GM06990 (cell line): Measurements from ENCODE around the gene CEND1.

ENCODE experiments used
- DNase-seq: peaks from one replicate; pipeline ENCODE4 v3.0.0-alpha.2; 2011; ENCODE audit not compliant: insufficient read length; ENCODE audit errors: extremely low read depth
- H3K27me3 ChIP-seq: replicated peaks from 2 replicates; pipeline ENCODE4 v1.6.0; 2011; ENCODE audit warnings: low read length; ENCODE audit not compliant: control insufficient read depth, insufficient read depth
- H3K36me3 ChIP-seq: 2 replicates; pipeline ENCODE4 v1.5.1; 2011; ENCODE audit warnings: low read length; ENCODE audit not compliant: control insufficient read depth, insufficient read depth
- H3K4me3 ChIP-seq: replicated peaks from 2 replicates; pipeline ENCODE4 v1.5.1; 2011; ENCODE audit warnings: low read depth, mild to moderate bottlenecking, control low read depth, low read length
- TF ChIP-seq, protein P1 (sequence below): IDR thresholded peaks from 2 replicates; pipeline ENCODE4 v1.5.1; 2011; ENCODE audit warnings: low read length, control low read depth, mild to moderate bottlenecking, inconsistent platforms; ENCODE audit not compliant: insufficient read depth, poor library complexity, severe bottlenecking

Gene CEND1

DNA sequence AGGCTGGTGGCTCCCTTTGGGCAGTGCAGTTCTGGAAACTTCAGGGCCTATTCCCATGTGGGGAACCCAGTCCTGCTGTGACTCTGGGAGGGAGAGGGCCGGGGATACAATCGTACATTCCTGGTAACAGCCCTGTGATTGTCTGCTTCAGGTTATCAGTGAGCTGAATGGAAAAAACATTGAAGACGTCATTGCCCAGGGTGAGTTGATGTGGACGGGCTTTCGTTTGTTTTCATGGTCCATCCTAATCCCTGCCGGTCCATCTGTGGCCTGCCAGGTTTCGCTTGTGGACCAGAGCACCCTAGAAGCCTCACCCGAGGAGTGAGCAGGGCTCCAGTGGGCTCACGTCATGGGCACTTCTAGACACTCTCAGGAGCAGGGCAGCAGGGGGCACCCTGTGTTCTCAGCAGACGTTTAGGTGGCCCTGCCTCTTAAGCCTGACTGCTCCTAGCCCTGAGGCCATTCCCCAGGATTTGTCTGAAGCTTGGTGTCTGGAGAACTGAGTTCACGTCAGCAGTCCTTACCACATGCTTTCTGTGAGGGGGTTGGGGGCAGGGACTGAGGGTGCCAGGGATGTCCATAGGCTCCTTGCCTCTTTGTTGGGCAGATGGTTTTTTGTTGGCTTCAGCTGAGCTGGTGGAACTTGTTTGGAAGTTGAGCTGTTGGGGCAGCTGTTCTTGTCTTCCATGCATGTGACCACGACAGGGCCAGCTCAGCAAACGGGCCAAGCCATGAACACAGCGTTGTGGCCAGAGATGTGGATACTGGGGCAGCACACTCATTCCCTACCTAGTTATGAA lies 21.8 kb upstream of the CEND1 start:
- H3K4me3 ChIP-seq = peak overlapping the region; percentile 96
- peaks cover 31% of the 10 kb centered on the region for H3K36me3 ChIP-seq

DNA sequence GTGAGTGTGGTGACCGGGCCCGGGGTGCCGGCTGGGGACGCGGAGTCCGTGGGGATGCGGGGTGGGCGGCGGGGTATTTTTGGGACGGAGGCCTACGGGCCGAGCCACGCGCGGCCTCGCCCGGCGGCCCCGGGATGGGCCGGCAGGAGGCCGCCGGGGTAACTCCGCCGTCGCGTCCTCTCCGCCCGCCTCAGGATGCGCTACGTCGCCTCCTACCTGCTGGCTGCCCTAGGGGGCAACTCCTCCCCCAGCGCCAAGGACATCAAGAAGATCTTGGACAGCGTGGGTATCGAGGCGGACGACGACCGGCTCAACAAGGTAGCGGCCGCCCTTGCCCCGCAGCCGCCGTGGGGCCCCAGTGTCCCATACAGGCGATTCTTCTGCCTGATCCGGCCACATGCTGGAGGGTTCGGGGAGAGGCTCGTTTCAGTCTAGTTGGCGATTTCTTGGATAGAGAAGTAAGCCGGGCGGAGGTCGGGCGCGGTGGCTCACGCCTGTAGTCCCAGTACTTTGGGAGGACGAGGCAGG lies 20.2 kb upstream of the CEND1 start:
- H3K27me3 ChIP-seq = no peaks in the 10 kb centered on the region
- DNase-seq = no peak
- TF ChIP-seq, protein P1, sequence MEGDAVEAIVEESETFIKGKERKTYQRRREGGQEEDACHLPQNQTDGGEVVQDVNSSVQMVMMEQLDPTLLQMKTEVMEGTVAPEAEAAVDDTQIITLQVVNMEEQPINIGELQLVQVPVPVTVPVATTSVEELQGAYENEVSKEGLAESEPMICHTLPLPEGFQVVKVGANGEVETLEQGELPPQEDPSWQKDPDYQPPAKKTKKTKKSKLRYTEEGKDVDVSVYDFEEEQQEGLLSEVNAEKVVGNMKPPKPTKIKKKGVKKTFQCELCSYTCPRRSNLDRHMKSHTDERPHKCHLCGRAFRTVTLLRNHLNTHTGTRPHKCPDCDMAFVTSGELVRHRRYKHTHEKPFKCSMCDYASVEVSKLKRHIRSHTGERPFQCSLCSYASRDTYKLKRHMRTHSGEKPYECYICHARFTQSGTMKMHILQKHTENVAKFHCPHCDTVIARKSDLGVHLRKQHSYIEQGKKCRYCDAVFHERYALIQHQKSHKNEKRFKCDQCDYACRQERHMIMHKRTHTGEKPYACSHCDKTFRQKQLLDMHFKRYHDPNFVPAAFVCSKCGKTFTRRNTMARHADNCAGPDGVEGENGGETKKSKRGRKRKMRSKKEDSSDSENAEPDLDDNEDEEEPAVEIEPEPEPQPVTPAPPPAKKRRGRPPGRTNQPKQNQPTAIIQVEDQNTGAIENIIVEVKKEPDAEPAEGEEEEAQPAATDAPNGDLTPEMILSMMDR = no peak
- peak overlapping the region; percentile 96 for H3K4me3 ChIP-seq
- H3K36me3 ChIP-seq = peaks cover 26% of the 10 kb centered on the region

More for the DNA sequence above, 21.8 kb upstream of the CEND1 start:
- H3K27me3 ChIP-seq = no peaks in the 10 kb centered on the region
- no peak for DNase-seq
- TF ChIP-seq, protein P1 = peak; percentile 8

DNA sequence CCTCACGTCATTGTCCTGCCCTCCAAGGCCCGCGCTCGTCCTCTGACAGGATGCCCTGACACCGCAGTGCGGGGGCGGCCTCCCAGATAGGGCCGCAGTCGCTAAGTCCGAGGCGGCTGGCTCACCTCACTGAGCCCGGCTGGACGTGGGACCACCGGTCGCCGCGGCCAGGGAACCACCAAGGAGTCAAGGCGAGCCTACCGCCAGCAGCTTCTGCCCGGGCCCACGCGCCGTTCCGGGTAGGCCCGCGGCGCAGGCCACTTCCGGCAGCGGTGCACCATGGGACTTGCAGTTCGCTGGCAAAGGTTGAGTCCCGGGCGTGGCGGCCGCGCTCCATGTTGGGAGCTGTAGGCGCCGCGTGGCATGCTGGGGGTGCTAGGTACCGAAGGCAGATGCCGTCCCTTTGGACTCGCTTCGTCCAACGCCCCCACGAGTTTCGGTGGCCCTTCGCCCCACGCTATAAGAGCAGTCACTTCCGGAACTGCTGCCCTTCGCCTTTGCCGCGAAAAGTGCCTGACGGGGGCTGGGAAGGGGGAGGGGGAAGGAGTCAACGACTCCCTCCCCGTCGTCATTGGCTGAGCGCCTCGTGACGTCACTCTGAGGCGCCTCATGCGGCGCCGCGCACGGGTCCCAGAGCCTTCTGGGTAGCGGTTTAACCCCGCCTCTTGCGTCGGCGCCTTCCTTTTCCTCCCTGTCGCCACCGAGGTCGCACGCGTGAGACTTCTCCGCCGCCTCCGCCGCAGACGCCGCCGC lies 19.6 kb upstream of the CEND1 start, which contains the start of gene RPLP2:
Gene RPLP2, plus strand, starts transcription at position 681 of the 753 bp plus-strand sequence. CDS start 268 bp downstream, outside the sequence.
- Histone ChIP-seq H3K36me3 (peaks cover 26% of the 10 kb centered on the region), H3K4me3 (peak within 1 kb of the TSS; percentile 96), H3K27me3 (no peaks in the 10 kb centered on the region)
- peak; percentile 98 for DNase-seq
- TF ChIP-seq, protein P1 = no peak

DNA sequence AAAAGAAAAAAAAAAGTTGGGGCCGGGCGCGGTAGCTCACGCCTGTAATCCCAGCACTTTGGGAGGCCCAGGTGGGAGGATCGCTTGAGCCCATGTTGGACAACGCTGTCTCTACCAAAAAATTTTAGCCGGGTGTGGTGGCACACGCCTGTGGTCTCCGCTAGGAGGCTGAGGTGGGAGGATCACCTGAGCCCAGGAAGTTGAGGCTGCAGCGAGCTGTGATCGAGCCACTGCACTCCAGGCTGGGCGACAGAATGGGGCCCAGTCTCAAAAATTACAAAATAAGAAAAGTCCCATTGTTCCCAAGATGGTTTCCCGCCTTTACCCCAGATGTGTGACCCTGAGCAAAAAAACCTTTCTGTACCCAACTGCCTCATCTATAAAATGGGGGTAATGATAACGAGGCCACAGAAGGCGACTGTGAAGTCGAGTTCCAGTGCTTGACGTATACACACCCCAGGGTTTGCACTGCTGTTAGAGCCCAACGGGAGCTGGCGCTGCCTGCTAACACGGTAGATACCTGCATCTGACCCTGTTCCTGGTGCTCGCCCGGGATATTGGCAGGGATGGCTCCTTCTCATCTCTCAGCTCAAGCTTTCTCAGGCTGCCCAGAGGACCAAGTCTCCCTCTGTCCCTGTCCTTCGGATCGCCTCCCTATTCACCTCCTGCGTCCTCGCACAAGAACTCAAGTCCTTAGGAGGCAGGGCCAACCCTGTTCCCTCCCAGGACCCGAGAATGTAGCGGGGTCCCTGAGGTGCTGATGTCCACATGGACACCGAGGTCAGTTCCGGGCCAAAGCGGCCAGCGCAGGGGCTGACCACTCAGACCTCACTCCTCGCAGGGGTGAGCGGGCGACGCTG lies 18.8 kb upstream of the CEND1 start:
- Histone ChIP-seq H3K36me3 (peaks cover 23% of the 10 kb centered on the region), H3K4me3 (peak overlapping the region; percentile 96), H3K27me3 (no peaks in the 10 kb centered on the region)
- no peak for DNase-seq
- TF ChIP-seq, protein P1 = peak; percentile 29

DNA sequence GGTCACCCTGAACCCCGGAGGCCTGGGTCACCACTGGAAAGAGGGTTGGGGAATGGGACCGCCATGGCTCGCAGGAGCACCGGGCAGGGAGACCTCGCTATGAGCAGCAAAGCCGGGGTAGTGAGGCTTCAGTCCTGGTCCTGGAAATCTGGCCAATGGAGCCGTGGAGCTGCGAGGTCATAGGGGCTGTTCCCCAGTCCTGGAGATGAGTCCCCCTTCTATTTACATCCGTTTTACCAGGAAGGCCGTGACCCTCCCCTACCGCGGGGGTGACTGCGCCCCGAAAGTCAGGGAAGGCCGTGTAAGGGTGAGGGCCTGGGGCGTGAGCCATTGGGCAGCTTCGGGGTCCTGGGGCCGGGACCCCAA lies 14.7 kb upstream of the CEND1 start:
- Histone ChIP-seq H3K27me3 (no peaks in the 10 kb centered on the region), H3K36me3 (peaks cover 10% of the 10 kb centered on the region), H3K4me3 (peak overlapping the region; percentile 64)
- DNase-seq = no peak
- TF ChIP-seq, protein P1 = no peak
